WERI-Rb-1 (cell line): Measurements from ENCODE around the gene ROM1.

Experiments
- DNase-seq: peaks from one replicate; pipeline ENCODE4 v3.0.0-alpha.2; 2020
- H3K27ac ChIP-seq: fragments of 250-450 bp; sonication (Bioruptor Pico); 2 replicates; pipeline ENCODE4 v1.5.1; 2020; ENCODE audit warnings: mild to moderate bottlenecking, moderate library complexity
- H3K27me3 ChIP-seq: fragments of 250-450 bp; sonication (Bioruptor Pico); 2 replicates; pipeline ENCODE4 v1.5.1; 2021; ENCODE audit warnings: mild to moderate bottlenecking, low read depth, moderate library complexity; ENCODE audit not compliant: insufficient read depth, severe bottlenecking
- H3K36me3 ChIP-seq: fragments of 250-450 bp; sonication (Bioruptor Pico); 2 replicates; pipeline ENCODE4 v1.5.1; 2020; ENCODE audit warnings: mild to moderate bottlenecking, moderate library complexity
- H3K4me3 ChIP-seq: 2 replicates; pipeline ENCODE4 v1.5.1; 2011; ENCODE audit warnings: low read depth, mild to moderate bottlenecking, control low read depth, low read length
- H3K9me3 ChIP-seq: fragments of 250-450 bp; sonication (Bioruptor Pico); 2 replicates; pipeline ENCODE4 v1.5.1; 2021; ENCODE audit warnings: mild to moderate bottlenecking, moderate library complexity; ENCODE audit not compliant: severe bottlenecking
- CTCF ChIP-seq: IDR thresholded peaks from 2 replicates; pipeline ENCODE4 v1.5.1; 2011; ENCODE audit warnings: low read depth, mild to moderate bottlenecking, control low read depth, inconsistent platforms, low read length

The ROM1 gene

DNA sequence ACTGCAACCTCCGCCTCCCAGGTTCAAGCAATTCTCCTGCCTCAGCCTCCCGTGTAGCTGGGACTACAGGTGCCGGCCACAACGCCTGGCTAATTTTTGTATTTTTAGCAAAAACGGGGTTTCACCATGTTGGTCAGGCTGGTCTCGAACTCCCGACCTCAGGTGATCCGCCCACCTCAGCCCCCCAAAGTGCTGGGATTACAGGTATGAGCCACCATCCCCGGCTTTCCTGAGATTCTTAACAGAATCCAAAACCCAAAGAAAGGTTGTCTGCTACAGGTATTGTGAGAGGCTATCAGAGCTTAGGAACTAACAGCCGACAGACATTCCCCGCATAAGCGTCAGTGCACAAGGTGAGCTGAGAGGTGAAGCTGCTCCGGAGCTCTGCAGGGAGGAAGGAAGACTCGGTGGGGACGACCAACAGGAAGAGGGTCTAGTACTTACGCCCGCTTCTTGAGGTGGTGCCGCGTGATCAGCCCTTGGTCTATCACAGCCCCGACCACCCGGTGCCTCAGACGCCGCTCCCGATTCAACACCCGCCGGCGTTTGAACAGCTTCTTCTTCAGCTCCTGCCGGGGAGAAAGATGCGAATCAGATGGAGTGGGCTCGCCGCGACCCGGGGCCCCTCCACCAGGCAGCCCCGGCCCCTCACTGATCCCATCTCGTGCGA is 51.5 kb downstream of the ROM1 start:
- H3K27me3 ChIP-seq: no peaks in the 10 kb centered on the region
- peak; percentile 56 for DNase-seq
- no peaks in the 10 kb centered on the region for H3K9me3 ChIP-seq
- TF ChIP-seq CTCF: no peak
- H3K36me3 ChIP-seq: peaks cover 56% of the 10 kb centered on the region
- peak overlapping the region; percentile 96 for H3K4me3 ChIP-seq
- peak overlapping the region; percentile 87 for H3K27ac ChIP-seq
